SH-SY5Y (cell line): Measurements from ENCODE around the gene EIF2B4.

Experiments used
- GATA2 ChIP-seq: IDR thresholded peaks from 2 replicates; pipeline ENCODE4 v1.6.1; 2011; ENCODE audit warnings: mild to moderate bottlenecking, low read depth, low read length
- GATA3 ChIP-seq: IDR thresholded peaks from 2 replicates; pipeline ENCODE4 v1.6.1; 2011; ENCODE audit warnings: low read depth, mild to moderate bottlenecking, low read length, moderate library complexity

DNA sequence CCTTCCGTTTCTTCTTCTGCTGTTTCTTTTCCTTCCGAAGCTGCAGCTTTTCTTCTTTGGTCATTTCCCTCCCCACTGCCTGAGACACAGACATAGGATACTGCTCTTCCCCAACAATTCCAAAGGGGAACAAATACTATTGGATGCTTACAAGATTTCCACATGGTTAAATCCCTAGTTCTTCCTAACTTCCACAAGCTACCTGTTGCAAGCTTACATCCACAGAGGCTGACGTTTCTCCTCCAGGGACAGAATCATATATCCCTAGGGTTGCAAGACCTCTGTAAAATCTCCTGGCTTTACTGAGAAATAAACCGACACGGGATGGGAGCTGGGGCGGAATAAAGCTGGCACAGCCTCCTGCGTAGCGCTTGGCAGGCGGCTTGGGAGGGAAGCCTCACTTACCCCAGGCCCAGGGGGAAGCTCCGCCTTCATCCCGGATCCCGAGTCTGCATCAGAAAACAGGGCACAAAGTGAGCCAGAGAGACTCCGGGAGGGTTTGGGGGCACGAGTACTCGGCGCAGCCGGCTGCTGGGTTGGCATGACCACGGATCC, 590 bp downstream of the EIF2B4 start:
- TF ChIP-seq GATA2: no peak
- TF ChIP-seq GATA3: no peak
